ENCODE results near the gene ERO1B. TPM values are rescaled to one million over a fixed set of nuclear protein-coding genes. Genes with fewer than 3 reads are reported as not detected.

ERO1B gene
- total RNA-seq, 2 donors from 2014 or later = 4.9 to 5.6 TPM

- Mint-ChIP-seq H3K4me3 (no peak overlapping the region), H3K27me3 (ENCODE audit: insufficient read depth) (no peaks in the 10 kb centered on the region), H3K4me1 (no peaks in the 10 kb centered on the region), H3K27ac (no peak overlapping the region), H3K36me3 (ENCODE audit: low read depth) (no peaks in the 10 kb centered on the region), H3K9me3 (no peaks in the 10 kb centered on the region)
- Histone ChIP-seq H3K36me3 (ENCODE audit: control insufficient read depth, insufficient read depth, low read length) (no peaks in the 10 kb centered on the region), H3K4me1 (ENCODE audit: control insufficient read depth, insufficient read depth, low read length) (no peaks in the 10 kb centered on the region), H3K4me3 (ENCODE audit: low read length) (no peak overlapping the region), H3K27me3 (ENCODE audit: control insufficient read depth, insufficient read depth, low read length, poor library complexity, severe bottlenecking) (no peaks in the 10 kb centered on the region), H3K9me3 (ENCODE audit: control insufficient read depth, low read length) (no peaks in the 10 kb centered on the region), H3K27ac (ENCODE audit: low read depth, low read length) (no peak overlapping the region), H3K9ac (ENCODE audit: extremely low read depth, low read length, poor library complexity, severe bottlenecking) (no peak overlapping the region)
- no peak for TF ChIP-seq CTCF (conservative IDR thresholded peaks at IDR 0.05)
- no peak for DNase-seq
- 89% methylated on average over 2 of the region's 2 CpGs; no CpG with 5 or more reads in 1 of the 2 experiments for WGBS, 2 experiments (ENCODE audit: insufficient coverage in 1 of 2, insufficient read length in 1 of 2)
Observed at GRCh38 chr1:236242568-236242967, 39.2 kb downstream of the ERO1B start.

- Histone ChIP-seq H3K27ac (ENCODE audit: low read depth, low read length) (no peak overlapping the region), H3K4me3 (ENCODE audit: low read length) (no peak overlapping the region), H3K9ac (ENCODE audit: extremely low read depth, low read length, poor library complexity, severe bottlenecking) (no peak overlapping the region), H3K9me3 (ENCODE audit: control insufficient read depth, low read length) (no peaks in the 10 kb centered on the region), H3K36me3 (ENCODE audit: control insufficient read depth, insufficient read depth, low read length) (no peaks in the 10 kb centered on the region), H3K27me3 (ENCODE audit: control insufficient read depth, insufficient read depth, low read length, poor library complexity, severe bottlenecking) (no peaks in the 10 kb centered on the region), H3K4me1 (ENCODE audit: control insufficient read depth, insufficient read depth, low read length) (no peaks in the 10 kb centered on the region)
- Mint-ChIP-seq H3K4me3 (no peak overlapping the region), H3K4me1 (no peaks in the 10 kb centered on the region), H3K9me3 (no peaks in the 10 kb centered on the region), H3K27ac (no peak overlapping the region), H3K36me3 (ENCODE audit: low read depth) (no peaks in the 10 kb centered on the region), H3K27me3 (ENCODE audit: insufficient read depth) (no peaks in the 10 kb centered on the region)
- DNase-seq = no peak
- WGBS, 2 experiments (ENCODE audit: insufficient coverage in 1 of 2, insufficient read length in 1 of 2) = 92 to 100% methylated on average over 1 to 3 of the region's 3 CpGs
- TF ChIP-seq CTCF (conservative IDR thresholded peaks at IDR 0.05) = no peak
Observed at GRCh38 chr1:236240675-236241074, 41.1 kb downstream of the ERO1B start.

GRCh38 chr1:236239092-236239585 lies 42.6 kb downstream of the ERO1B start:
- H3K9me3 Mint-ChIP-seq = no peaks in the 10 kb centered on the region
- no peaks in the 10 kb centered on the region for H3K27me3 ChIP-seq (ENCODE audit: control insufficient read depth, insufficient read depth, low read length, poor library complexity, severe bottlenecking)
- WGBS, 2 experiments (ENCODE audit: insufficient coverage in 1 of 2, insufficient read length in 1 of 2) = 75 to 91% methylated on average over 1 of the region's 1 CpG
- no peaks in the 10 kb centered on the region for H3K27me3 Mint-ChIP-seq (ENCODE audit: insufficient read depth)
- no peak overlapping the region for H3K27ac ChIP-seq (ENCODE audit: low read depth, low read length)
- H3K27ac Mint-ChIP-seq = no peak overlapping the region
- no peak overlapping the region for H3K9ac ChIP-seq (ENCODE audit: extremely low read depth, low read length, poor library complexity, severe bottlenecking)
- H3K36me3 ChIP-seq (ENCODE audit: control insufficient read depth, insufficient read depth, low read length) = no peaks in the 10 kb centered on the region
- no peak for TF ChIP-seq CTCF (conservative IDR thresholded peaks at IDR 0.05)
- no peaks in the 10 kb centered on the region for H3K36me3 Mint-ChIP-seq (ENCODE audit: low read depth)
- DNase-seq = no peak
- no peak overlapping the region for H3K4me3 Mint-ChIP-seq
- no peaks in the 10 kb centered on the region for H3K4me1 ChIP-seq (ENCODE audit: control insufficient read depth, insufficient read depth, low read length)
- H3K4me1 Mint-ChIP-seq = no peaks in the 10 kb centered on the region
- no peaks in the 10 kb centered on the region for H3K9me3 ChIP-seq (ENCODE audit: control insufficient read depth, low read length)
- no peak overlapping the region for H3K4me3 ChIP-seq (ENCODE audit: low read length)
